Transverse colon (tissue), 4 donors: ENCODE results near the gene EGFR.

Source experiments
- CTCF ChIP-seq, 5 experiments: fragments of 200-600 bp in 3 of 5; fragments of 450-650 bp in 2 of 5; sonication (generic) in 3 of 5; IDR thresholded peaks; 1 replicate in 2 of 5; 2 replicates in 3 of 5; pipeline ENCODE4 v1.5.1; 2016 to 2017; ENCODE audit warnings: antibody characterized with exemption in 5 of 5, inconsistent platforms in 3 of 5, mild to moderate bottlenecking in 2 of 5, moderate library complexity in 1 of 5
- POLR2A ChIP-seq: fragments of 450-650 bp; IDR thresholded peaks from one replicate; pipeline ENCODE4 v1.6.1; 2016; ENCODE audit warnings: antibody characterized with exemption, mild to moderate bottlenecking, moderate library complexity
- POLR2AphosphoS5 ChIP-seq, 3 donors: sonication (generic); formaldehyde crosslinking; IDR thresholded peaks; one replicate each; pipeline ENCODE4 v1.6.1; 2016; ENCODE audit warnings: antibody characterized with exemption in 3 of 3

GRCh38 chr7:55174856-55175255 lies 156.0 kb downstream of the EGFR start:
- TF ChIP-seq CTCF (IDR thresholded peaks at IDR 0.05) (no peak), POLR2A (no peak), POLR2AphosphoS5 (IDR thresholded peaks at IDR 0.05) (no peak)
